ENCODE results near the gene TRIM37.
"Not testable (repeated sequence)": the region's sequence is repeated elsewhere in the genome, so short reads cannot be mapped to it uniquely, and the experiment has no call there.

The TRIM37 gene

GRCh38 chr17:59139939-59140338 is 33.3 kb upstream of the TRIM37 start:
- no peak for TF ChIP-seq CTCF (IDR thresholded peaks at IDR 0.05; ENCODE audit: low read depth, low read length)
- in situ Hi-C loops (cut with HindIII; ENCODE audit: low sequenced_read_pairs) = no loop called here
- H3K4me3 ChIP-seq (ENCODE audit: low read depth, low read length) = no peak overlapping the region
- no peak for DNase-seq (ENCODE audit: low read depth, low spot score)

- in situ Hi-C loops (cut with HindIII; ENCODE audit: low sequenced_read_pairs); H3K4me3 ChIP-seq (ENCODE audit: low read depth, low read length): not testable (repeated sequence)
These were observed 31.7 kb upstream of the TRIM37 start for GRCh38 chr17:59138339-59138738.

GRCh38 chr17:59131131-59131530 is 24.5 kb upstream of the TRIM37 start:
- in situ Hi-C loops (cut with HindIII; ENCODE audit: low sequenced_read_pairs) = no loop called here
- no peak for TF ChIP-seq CTCF (IDR thresholded peaks at IDR 0.05; ENCODE audit: low read depth, low read length)
- no peak overlapping the region for H3K4me3 ChIP-seq (ENCODE audit: low read depth, low read length)
- no peak for DNase-seq (ENCODE audit: low read depth, low spot score)

More at GRCh38 chr17:59138339-59138738, 31.7 kb upstream of the TRIM37 start:
- not testable (repeated sequence) for DNase-seq (ENCODE audit: low read depth, low spot score)

GRCh38 chr17:59129814-59130213 is 23.1 kb upstream of the TRIM37 start:
- no peak overlapping the region for H3K4me3 ChIP-seq (ENCODE audit: low read depth, low read length)
- no peak for TF ChIP-seq CTCF (IDR thresholded peaks at IDR 0.05; ENCODE audit: low read depth, low read length)
- in situ Hi-C loops (cut with HindIII; ENCODE audit: low sequenced_read_pairs) = no loop called here
- DNase-seq (ENCODE audit: low read depth, low spot score) = no peak

GRCh38 chr17:59126809-59127417 is 20.2 kb upstream of the TRIM37 start:
- DNase-seq (ENCODE audit: low read depth, low spot score) = no peak
- no peak overlapping the region for H3K4me3 ChIP-seq (ENCODE audit: low read depth, low read length)
- in situ Hi-C loops (cut with HindIII; ENCODE audit: low sequenced_read_pairs) = no loop called here
- no peak for TF ChIP-seq CTCF (IDR thresholded peaks at IDR 0.05; ENCODE audit: low read depth, low read length)

GRCh38 chr17:59124665-59125064 is 18.0 kb upstream of the TRIM37 start:
- no peak for DNase-seq (ENCODE audit: low read depth, low spot score)
- in situ Hi-C loops (cut with HindIII; ENCODE audit: low sequenced_read_pairs) = no loop called here
- no peak overlapping the region for H3K4me3 ChIP-seq (ENCODE audit: low read depth, low read length)
- no peak for TF ChIP-seq CTCF (IDR thresholded peaks at IDR 0.05; ENCODE audit: low read depth, low read length)

GRCh38 chr17:59121901-59122480 is 15.3 kb upstream of the TRIM37 start:
- no peak for TF ChIP-seq CTCF (IDR thresholded peaks at IDR 0.05; ENCODE audit: low read depth, low read length)
- in situ Hi-C loops (cut with HindIII; ENCODE audit: low sequenced_read_pairs) = no loop called here
- H3K4me3 ChIP-seq (ENCODE audit: low read depth, low read length) = no peak overlapping the region
- no peak for DNase-seq (ENCODE audit: low read depth, low spot score)
